NCI-H2081 (cell line): Measurements from ENCODE around the gene MANBA.
"Not testable (repeated sequence)": the region's sequence is repeated elsewhere in the genome, so short reads cannot be mapped to it uniquely, and the experiment has no call there.

Experiments used
- DNase-seq, 2 experiments: peaks; one replicate each; lab custom pipeline; 2025; lab: John Stamatoyannopoulos, UW

MANBA gene

DNA sequence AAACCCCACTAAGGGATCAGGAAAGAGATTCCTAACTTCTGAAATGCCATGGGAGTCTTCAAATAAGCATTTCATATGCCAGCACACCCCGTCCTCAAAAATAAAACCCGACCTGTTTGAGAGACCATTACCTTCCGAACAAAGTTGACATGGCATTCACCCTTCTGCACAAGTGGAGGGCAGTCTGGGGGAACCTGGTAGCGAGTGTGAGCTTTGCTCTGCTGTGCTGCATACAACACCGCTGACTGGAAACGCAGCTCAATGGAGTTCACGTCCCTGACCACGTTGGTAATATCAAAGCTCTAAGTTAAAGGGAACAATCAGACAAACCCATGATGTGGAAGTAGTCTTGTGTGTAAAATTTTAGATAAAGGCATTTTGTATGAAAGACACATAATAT is 38.0 kb downstream of the MANBA start:
- DNase-seq = no peak

DNA sequence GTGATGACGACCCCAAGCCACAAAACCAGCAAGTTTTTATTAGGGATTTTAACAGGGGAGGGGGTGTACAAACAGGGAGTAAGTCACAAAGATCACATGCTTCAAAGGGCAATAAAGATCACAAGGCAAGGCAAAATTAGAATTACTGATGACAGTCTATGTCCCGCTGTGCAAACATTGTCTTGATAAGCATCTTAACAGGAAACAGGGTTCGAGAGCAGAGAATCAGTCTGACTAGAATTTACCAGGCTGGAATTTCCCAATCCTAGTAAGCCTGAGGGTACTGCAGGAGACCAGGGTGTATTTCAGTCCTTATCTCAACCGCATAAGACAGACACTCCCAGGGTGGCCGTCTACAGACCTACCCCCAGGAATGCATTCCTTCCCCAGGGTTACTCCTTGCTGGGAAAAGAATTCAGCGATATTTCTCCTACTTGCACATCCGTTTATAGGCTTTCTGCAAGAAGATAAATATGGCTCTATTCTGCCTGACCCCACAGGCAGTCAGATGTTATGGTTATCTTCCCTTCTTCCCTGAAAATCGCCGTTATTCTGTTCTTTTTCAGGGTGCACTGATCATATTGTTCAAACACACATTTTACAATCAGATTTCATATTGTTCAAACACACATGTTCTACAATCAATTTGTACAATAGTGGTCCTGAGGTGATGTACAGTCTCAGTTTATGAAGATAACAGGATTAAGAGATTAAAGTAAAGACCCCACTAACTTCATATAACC is 41.8 kb downstream of the MANBA start:
- not testable (repeated sequence) for DNase-seq

DNA sequence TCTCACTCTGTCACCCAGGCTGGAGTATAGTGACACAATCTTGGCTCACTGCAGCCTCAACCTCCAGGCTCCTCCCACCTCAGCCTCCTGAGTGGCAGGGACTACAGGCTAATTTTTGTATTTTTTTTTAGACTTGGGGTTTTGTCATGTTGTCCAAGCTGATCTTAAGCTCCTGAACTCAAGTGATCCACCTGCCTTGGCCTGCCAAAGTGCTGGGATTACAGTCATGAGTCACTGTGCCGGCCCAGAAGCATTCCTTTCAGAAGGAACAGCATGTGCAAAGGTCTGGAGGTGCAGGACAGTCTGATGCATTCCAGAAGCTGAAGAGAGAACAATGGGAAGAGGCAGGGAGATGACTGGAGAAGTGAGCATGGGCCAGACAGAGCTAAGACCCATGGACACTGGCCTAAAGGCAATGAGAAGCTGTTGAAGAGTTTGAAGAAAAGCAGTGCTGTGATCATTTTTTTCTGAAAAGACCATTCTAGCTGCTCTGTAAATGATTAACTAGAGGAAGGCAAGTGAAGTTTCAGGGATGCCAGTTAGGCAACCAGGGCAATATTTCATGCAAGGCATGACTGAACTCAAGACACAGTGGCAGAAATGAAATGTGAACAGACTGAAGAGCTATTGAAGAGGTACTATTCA is 43.2 kb downstream of the MANBA start:
- no peak for DNase-seq

DNA sequence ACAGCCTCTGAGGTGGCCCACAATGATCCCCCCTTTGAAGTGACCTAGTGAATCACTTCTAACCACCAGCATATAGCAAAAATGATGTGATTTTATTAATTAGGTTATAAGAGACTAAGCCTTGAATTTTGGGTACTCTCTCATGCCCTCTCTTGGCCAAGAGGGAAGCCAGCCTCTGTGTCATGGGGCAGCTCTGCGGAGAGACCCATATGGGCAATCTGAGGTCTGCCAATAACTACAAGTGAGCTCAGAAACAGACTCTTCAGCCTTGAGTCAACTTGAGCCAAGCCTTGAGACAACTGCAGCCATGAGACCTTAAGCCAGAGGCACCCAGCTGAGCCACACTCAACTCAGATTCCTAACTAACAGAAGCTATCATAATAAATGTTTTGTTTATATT is 45.7 kb downstream of the MANBA start:
- no peak for DNase-seq

DNA sequence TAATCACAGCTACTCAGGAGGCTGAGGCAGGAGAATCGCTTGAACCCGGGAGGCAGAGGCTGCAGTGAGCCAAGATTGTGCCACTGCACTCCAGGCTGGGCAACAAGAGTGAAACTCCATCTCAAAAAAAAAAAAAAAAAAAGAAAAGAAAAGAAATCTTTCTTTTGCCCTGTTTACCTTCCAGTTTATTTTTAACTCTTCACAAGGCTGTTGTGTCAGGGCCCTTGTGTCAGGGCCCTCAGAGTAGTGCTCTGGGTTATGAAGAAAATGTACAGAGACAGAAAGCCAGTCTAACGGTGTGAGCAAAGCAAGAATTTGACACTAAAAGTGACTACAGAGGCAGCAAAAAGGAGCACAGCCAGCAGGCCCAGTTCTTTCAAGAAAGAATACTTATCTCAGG is 47.0 kb downstream of the MANBA start:
- DNase-seq = not testable (repeated sequence)

DNA sequence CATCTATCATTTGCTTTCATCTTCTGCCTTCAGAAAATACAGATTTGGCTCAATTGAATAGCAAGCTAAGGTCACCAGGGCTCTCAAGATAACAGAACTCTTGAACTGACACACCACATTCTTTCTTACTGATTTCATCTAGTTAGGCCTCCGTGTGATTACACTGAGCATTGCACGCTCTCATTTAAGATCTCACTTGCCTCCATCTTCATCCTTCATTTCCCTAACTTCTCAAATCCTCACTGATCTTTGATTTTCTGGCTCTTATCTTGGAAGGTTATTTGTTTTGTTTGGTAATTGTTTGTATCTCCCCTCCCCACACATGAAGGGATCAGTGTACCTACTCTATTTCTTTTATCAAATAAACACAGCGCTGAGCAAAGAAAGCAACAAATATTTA is 47.7 kb downstream of the MANBA start:
- no peak for DNase-seq

DNA sequence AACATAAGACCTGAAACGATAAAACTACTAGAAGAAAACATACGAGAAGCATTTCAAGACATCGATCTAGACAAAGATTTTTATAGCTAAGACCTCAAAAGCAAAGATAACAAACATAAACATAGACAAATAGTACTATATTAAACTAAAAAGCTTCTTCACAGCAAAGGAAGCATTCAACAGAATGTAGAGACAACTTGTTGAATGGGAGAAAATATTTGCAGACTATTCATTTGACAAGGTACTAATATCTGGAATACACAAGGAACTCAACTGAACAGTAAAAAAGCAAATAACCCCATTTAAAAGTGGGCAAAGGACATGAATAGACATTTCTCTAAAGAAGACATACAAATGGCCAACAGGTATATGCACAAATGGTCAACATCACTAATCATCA is 49.8 kb downstream of the MANBA start:
- no peak for DNase-seq

DNA sequence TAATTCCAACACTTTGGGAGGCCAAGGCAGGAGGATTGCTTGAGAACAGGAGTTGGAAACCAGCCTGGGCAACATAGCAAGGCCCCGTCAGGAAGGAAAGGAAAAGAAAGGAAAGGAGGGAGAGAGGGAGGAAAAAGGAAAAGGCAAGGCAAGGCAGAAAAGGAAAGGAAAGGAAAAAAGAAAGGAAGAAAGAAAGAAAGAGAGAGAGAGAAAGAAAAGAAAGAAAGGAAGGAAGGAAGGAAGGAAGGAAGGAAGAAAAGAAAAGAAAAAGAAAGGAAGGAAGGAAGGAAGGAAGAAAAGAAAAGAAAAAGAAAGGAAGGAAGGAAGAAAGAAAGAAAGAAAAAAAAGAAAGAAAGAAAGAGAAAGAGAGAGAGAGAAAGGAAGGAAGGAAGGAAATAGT is 51.7 kb downstream of the MANBA start:
- DNase-seq = not testable (repeated sequence)

DNA sequence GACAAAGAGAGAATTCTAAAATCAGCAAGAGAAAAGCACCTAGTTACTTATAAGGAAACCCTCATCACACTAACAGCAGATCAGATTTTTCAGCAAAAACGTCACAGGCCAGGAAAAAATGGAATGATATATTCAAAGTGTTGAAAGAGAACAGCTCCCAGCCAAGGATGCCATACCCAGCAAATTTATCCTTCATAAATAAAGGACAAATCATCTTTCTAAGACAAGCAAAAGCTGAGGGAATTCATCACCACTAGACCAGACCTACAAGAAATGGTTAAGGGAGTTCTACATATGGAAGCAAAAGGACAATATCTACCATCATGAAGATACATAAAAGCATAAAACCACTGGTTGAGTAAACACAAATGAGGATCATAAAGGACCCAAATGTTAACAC is 53.6 kb downstream of the MANBA start:
- no peak for DNase-seq

DNA sequence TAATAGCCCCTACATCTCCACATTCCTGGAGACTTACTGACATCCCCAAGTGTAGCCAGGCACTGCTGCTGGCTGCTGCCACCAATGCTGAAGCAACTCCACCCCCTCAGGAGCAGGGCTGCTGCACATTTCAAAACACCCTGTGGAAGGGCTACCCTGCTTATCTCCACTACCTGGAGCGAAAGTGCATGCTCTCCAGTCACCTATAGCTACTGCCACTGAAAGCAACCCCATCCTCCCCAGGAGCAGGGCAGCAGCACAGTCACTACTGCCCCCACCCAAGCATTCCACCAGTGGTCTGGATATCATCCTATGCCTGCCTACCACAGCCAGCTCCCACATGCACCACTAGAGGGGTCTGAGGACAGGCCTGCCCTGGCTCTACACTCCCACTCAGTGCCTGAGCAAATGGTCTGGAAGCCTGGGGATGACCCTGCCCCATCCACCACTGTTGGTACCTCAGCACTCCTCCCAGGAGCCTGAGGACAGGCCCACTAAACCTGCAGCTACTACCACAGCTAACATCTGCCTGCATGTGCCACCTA is 55.3 kb downstream of the MANBA start:
- no peak for DNase-seq

DNA sequence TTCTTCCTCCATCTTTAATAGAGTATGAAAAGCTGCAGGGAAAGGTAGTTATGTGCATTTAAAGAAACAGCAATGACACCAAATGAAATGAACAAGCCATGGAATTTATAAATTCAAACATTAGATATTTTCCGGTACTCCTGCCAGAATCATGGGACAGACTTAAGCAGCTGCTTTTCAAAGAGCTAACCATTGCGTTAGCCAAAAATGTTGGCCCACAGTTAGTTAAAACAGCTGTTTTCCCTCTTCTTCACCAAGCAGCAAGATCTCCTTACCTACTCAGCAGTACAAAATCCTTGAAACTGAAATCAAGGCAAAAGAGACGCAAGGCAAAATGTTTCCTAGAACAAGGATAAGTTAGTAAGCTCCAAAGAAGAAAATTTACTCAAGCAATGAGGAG is 64.0 kb downstream of the MANBA start:
- no peak for DNase-seq

DNA sequence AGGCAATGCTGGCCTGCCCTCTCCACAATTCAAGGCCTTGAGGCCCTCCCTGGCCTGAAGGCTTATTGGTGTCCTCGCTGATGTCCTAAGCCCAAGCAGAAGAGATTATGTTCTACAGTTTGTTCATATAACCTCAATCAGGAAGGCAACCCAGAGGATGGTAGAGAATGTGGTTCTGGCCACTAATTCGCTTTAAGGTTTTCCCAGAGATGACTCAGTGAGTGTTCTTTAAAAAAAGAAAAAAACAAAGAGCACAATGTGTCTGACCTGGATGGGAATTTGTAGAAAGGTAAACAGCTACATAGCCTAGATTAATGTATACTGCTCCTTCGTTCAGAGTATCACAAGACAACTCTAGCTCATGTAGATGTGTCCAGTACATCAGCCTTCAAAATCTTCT is 66.0 kb downstream of the MANBA start:
- DNase-seq = no peak

DNA sequence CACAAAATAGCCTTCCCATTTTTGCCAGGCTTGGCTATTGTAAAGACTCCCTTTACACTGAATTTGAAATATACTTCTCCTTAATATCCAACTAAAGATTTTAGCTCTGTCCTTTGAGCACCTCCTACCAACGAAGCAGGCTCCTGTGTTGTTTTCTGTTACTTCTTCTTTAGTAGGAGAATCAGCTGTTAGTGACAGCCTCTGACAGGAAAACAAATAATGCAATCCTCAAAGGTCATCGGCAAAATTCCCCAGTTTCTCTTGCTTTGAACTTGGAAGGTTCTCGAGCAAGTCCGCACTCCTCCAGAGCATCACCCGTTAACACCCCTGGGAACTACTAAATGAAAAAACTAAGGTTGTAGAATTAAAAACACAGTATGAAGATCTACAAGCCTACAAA is 66.9 kb downstream of the MANBA start:
- DNase-seq = no peak

DNA sequence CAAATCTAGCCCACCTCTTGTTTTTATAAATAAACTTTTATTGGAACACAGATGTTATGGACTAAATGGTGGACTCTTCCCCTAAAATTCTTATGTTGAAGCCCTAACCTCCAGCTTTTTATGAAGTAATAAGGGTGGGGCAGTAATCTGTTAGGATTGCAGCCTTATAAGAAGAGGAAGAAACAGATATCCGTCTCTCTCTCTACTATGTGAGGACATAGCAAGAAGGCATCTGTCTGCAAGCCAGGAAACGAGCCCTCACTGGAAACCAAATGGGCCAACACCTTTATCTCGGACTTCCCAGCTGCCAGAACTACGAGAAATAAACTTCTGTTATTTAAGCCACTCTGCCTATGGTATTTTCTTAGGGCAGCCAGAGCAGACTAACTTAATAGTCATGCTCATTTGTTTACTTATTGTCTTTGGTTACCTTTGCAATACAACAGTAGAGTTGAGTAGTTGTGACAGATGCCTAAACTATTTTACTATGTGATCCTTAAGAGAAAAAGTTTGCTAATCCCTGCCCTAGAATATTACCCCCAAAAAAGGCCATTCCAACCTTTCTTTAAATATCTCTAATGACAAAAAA is 67.4 kb downstream of the MANBA start:
- no peak for DNase-seq

DNA sequence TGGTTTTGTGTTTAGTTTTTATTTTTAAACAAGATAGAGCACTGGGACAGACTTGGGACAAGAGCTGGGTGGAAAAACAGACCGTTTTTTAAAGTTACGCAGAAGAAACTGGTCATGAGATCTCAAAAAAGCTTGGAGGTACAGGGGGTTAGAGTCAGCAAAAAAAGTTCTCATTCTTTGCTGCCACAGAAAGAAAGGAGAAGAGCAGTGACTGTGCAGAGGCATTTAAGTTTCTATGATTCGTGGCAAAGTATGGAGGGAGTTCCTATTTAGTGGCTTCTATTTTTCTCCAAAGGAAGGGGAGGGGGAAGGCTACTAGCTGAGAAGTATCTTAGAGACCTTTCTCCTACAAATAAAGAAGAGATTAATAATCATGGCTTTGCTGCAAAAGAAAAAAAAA is 68.3 kb downstream of the MANBA start:
- DNase-seq = no peak

DNA sequence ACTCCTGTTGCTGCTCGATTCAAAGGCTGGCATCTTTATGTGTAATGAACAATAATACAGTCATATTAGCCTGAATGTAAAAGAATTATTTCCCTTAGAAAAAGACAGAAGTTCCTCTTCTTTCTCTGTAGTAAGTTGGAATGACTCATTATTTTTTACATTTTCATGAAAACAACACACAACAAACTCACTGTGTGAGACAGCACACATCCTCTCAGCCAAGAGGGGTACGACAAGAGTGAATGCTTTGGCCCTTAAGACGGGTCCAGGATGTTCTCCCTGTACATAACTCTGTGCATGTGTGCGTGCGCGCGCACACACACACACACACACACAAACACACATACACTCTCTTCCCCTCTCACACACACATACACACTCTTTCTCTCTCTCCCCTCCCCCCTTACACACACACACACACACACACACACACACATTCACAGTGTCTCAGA is 72.8 kb downstream of the MANBA start:
- DNase-seq = no peak

DNA sequence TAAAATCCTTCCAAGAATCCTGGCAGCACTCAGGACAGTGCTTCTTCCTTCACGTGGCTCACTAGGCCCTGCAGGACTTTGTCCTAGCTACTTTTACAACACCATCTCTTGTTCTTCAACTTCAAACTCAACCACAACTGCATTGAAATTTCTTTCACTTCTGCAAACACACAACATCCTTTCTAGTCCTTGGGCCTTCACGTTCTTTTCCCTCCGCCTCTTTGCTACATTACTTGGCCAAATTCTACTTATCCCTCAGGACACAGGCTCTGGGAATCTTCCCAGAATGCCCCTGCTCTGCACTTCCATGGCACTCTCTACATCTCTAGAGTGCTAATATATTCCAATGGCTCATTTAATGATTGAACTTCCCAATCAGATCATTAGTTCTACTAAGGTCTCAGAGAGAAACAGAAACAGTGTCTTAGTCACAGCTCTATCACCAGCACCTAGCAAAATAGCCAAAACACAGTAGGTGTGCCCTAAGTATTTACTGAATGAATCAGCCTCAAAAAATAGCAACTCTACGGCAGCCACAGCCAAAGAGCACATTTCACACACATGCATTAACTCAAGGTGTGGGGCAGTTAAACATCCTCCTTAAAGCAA is 73.3 kb downstream of the MANBA start:
- DNase-seq = no peak

DNA sequence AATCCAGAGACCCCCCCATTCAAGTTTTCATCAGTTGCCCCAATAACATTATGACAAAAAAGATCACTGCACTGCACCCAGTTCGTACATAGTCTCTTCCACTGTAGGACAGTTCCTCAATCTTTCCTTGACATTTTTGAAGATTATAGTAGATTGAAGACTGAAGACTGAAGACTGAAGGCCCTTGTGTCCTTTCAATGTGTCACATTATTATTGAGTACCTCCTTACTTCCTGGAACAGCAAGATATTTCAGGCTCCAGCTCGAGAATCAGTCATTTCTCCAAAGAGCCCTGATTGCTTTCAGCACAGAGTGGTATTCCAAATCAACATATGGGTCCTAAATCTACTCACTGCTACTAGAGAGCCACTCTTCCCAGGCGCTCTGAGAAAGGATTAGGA is 75.0 kb downstream of the MANBA start:
- no peak for DNase-seq

DNA sequence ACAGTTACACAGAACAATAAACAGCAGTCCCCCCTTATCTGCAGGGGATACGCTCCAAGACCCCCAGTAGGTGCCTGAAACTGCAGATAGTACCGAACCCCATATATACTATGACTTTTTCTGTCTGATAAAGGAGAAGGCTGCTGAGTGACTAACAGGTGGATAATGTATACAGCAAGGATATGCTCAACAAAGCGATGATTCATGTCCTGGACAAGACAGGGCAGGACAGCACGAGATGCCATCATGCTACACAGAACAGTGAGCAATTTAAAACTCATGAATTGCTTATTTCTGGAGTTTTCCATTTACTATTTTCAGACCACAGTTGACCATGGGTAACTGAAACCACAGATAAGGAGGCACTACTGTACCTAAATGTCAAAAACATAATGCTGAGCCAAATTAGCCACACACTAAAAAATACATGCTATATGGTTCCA is 76.1 kb downstream of the MANBA start:
- no peak for DNase-seq

DNA sequence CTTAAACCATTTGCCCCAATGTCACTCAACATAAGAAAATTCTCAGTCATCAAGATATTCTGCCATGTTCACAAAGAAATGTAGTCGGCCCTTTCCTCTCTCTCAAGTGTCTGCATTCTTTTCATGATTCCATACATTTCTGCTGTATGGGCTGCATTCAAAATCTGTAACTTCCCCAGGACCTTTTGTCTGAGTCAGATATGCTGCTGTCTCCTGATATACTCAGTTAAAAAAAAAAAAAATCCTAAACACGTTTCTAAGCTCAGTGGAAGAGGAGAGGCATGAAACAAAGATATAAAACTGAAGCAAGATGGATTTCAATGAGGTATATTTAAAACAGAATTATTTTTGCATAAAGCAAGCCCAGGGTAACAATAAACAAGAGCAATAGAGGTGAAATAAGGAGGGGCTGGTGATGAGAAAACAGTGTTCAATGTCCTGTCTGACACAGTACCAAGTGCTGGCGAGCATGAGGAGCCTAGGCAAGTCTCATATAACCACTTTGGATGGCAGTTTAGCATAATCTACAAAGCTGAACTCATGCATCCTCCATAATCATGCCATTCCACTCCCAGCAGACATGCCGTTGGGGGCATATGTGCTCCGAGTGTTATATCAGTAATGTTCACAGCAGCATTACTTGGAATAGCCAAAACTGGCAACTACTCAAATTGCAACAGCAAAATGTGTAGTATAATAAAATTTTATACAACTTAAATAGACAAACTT is 76.7 kb downstream of the MANBA start:
- no peak for DNase-seq

DNA sequence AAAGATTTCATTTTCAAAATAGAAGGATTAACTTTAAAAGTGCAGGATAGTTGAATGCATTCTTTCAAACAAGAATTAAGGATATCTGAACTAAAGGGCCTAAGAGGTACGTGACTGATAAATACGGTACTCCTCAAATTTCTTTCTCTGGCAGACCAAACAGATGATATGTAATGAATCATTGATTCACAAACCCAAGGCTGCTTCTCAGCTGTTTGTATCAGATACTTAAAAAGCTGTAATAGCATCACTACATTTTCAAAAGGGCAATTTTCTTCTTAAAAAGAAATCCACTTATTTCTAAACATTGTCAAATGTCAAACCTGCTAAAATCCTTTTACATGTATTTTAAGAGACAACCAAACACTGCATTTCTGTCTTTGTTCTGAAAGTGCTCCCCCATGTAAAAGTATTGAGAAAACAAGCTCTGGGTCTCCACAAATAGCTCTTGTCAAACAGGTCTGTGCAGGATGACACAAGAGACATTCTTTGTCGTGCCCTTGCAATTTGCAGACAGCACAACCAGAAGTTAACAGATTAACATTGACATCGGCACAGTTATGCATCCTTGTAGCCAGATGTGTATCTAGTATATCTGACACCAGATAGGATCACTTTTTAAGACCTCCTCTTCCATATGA is 82.0 kb downstream of the MANBA start:
- no peak for DNase-seq

DNA sequence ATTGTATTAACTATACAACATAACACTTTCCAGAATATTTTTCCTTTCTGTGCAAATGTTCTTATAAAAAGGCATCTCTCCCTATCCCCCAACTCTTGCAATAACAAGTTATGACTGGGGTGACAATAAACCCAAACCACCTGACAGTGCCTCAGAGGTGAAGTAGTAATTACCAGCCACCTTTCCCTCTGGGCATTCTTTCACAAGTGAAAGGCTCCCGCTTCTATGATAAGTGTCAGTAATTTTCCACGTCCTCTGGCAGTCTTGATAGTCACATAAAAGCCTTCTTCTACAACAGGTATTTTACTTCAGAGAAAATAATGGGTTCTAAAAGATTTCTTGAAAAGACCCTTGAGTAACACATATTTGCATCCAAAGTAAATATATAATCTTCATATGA is 82.7 kb downstream of the MANBA start:
- DNase-seq = no peak
